CD4-positive, alpha-beta T cell treated with Interleukin-12 subunit alpha and Interleukin-12 subunit beta, for 1 hour (primary cell): ENCODE measurements around the gene RYR3.
A peak's percentile ranks its signal among the peaks of the same experiment; 100 is the strongest.

Source experiments
- DNase-seq: peaks from one replicate; pipeline ENCODE4 v3.0.0-alpha.2; 2020

RYR3 gene

GRCh38 chr15:33662014-33662413, 351.2 kb downstream of the RYR3 start:
- no peak for DNase-seq

- DNase-seq, result no peak
Measured at GRCh38 chr15:33664947-33665346, 354.2 kb downstream of the RYR3 start.

GRCh38 chr15:33670567-33670966, 359.8 kb downstream of the RYR3 start:
- DNase-seq, result no peak

- DNase-seq, result no peak
Measured at GRCh38 chr15:33671456-33671855, 360.7 kb downstream of the RYR3 start.

GRCh38 chr15:33675246-33675645, 364.5 kb downstream of the RYR3 start:
- DNase-seq, result no peak

- DNase-seq, result no peak
Measured at GRCh38 chr15:33677238-33677830, 366.6 kb downstream of the RYR3 start.

GRCh38 chr15:33678176-33678575, 367.4 kb downstream of the RYR3 start:
- no peak for DNase-seq

- DNase-seq, result no peak
Measured at GRCh38 chr15:33678602-33679001, 367.8 kb downstream of the RYR3 start.

GRCh38 chr15:33679061-33679460, 368.3 kb downstream of the RYR3 start:
- DNase-seq, result no peak

- no peak for DNase-seq
Measured at GRCh38 chr15:33680336-33680735, 369.6 kb downstream of the RYR3 start.

GRCh38 chr15:33693166-33693800, 382.5 kb downstream of the RYR3 start:
- DNase-seq, result no peak

GRCh38 chr15:33698126-33698525, 387.4 kb downstream of the RYR3 start:
- no peak for DNase-seq

- DNase-seq, result no peak
Measured at GRCh38 chr15:33699145-33699544, 388.4 kb downstream of the RYR3 start.

GRCh38 chr15:33699691-33700447, 389.1 kb downstream of the RYR3 start:
- no peak for DNase-seq

GRCh38 chr15:33700695-33701303, 390.0 kb downstream of the RYR3 start:
- DNase-seq, result peak; percentile 48

- DNase-seq, result no peak
Measured at GRCh38 chr15:33701304-33701696, 390.5 kb downstream of the RYR3 start.

GRCh38 chr15:33706173-33706572, 395.4 kb downstream of the RYR3 start:
- DNase-seq, result no peak

GRCh38 chr15:33710748-33711147, 400.0 kb downstream of the RYR3 start:
- DNase-seq, result no peak

GRCh38 chr15:33716025-33716424, 405.3 kb downstream of the RYR3 start:
- no peak for DNase-seq

- no peak for DNase-seq
Measured at GRCh38 chr15:33720952-33721351, 410.2 kb downstream of the RYR3 start.

- DNase-seq, result no peak
Measured at GRCh38 chr15:33722005-33722672, 411.4 kb downstream of the RYR3 start.

GRCh38 chr15:33722673-33723015, 411.9 kb downstream of the RYR3 start:
- no peak for DNase-seq

GRCh38 chr15:33724321-33725036, 413.7 kb downstream of the RYR3 start:
- DNase-seq, result no peak
